NOMO-1 treated with DMSO at 0.1 percent for 48 hours (cell line): Measurements from ENCODE around the gene CAMKV.
A peak's percentile ranks its signal among the peaks of the same experiment; 100 is the strongest.
"Not testable (repeated sequence)": the region's sequence is repeated elsewhere in the genome, so short reads cannot be mapped to it uniquely, and the experiment has no call there.

Experiments
- DNase-seq: peaks from one replicate; lab custom pipeline; 2025; ENCODE audit not compliant: unreplicated experiment; lab: John Stamatoyannopoulos, UW

Gene CAMKV

DNA sequence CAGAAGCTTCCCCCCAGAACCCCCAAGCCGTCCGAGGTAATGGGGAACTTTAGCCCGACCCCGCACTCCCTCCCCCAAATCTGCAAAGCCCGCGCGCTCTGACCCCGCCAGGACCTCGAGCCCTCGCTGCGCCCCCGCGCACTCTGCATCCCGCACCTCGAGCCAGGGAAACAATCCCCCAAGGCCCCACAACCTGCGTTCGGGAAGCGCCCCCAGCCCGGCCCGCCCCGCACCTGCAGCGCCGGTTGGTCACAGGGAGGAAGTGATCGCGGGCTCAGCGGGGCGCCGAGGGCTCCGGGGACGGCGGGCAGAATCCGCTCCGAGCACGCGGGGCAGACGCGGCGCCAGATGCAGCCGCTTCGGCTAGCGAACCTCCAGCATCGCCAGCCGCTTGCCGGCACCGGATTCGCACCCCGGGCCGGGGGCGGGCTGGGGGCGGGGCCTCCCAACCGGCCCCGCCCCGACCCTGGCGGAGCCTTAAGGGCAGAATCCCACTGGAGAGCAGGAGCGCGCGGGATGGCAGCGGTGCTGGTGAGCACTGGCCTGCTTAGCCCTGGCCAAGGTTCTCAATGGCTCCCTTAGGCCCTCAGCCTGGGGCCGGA lies at the start of gene CAMKV:
Gene CAMKV, minus strand, starts transcription at position 382 of the 602 bp plus-strand sequence. CDS start 7,518 bp downstream, outside the sequence.
- peak; percentile 37 for DNase-seq

- peak; percentile 73 for DNase-seq
These were observed 48.3 kb upstream of the CAMKV start for GRCh38 chr3:49917806-49918590.

- no peak for DNase-seq
These were observed 47.0 kb upstream of the CAMKV start for GRCh38 chr3:49916686-49917085.

DNA sequence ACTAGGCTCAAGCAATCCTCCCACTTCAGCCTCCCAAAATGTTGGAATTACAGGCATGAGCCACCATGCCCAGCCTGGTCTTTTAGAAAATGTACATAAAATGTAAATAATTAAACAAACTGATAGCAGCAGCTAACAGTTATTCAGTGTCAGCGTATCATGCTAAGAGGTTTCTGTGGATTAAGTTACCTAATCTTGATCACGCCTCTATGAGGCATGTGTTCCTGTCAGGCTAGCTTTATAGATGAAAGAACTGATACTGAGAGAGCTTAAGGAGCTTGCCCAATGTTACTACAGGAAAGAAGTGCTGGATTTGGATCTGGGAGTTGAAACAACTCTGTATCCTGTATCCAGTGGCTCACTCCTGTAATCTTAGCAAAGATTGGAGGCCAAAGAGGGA lies 45.2 kb upstream of the CAMKV start:
- DNase-seq, result no peak

- no peak for DNase-seq
These were observed 43.2 kb upstream of the CAMKV start for GRCh38 chr3:49912881-49913281.

- no peak for DNase-seq
These were observed 41.9 kb upstream of the CAMKV start for GRCh38 chr3:49911611-49912010.

GRCh38 chr3:49911124-49911420 lies 41.4 kb upstream of the CAMKV start:
- no peak for DNase-seq

GRCh38 chr3:49910409-49911123 lies 40.9 kb upstream of the CAMKV start:
- DNase-seq, result no peak

DNA sequence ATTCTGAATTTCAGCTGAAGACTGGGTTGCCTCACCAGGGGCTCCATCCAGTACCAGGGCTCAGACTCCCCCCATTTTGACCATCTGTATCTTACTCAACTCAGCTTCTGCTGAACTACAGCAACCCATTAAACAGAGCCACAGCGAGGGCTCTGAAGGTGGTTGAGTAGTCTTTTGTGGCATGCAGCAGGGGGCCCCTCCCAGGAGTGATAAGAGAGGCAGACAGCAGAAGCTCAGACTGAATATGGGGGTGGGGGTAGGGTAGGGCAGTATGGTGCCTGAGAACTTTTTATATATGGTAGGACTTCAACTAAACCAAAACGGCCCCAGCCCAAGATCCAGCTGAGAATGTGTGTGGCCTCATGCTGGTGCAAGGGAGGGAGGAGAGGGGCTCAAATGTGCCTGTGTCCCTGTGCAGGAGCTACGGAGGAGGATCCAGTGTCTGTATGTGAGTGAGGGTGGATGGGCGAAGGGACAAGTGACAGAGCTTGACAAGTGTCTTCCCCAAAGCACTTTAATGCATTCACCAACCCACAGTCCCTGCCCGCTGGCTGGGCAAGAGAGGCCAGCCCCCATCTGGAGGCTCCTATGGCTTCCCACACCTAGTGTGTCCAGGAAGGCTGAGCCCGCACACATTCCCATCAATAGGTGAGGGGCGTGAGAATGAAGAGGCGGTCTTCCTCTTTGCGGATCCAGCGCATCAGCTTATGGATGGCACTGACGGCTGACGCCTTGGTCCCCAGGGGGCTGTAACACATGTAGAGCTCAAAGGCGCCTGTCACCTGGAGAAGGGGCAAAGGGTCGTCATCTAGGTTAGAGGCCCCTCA lies 38.9 kb upstream of the CAMKV start:
- DNase-seq, result no peak

DNA sequence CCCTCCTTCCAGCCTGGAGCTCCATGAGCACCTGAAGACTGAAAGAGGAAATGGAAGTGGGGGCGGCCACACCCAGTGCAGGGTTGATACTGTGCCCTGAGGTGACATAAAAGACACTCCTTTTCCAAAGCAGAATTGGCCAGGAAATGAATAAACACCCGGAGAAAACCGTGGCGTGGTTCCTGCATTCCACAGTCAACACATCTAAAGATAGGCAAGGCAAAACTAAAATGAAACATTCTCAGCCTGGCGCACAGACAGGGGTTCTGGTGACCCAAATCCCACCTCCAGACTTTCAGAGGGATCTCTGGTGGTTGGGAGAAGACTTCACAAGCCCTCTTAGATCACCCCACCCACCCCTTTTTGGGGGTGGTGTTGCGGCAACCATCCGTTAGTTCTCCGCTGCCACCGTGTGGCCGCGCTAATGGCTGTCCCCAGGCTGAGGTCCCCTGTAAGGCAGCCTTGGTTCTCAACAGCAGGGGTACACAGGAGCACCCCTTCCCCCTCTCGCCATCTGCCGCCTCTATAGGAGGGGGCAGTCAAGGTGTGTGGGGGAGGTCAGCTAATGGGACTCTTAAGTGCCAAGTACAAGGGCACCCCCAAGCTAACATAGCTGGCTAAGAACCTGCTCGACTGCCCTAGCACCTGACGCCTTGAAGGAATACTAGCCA lies 36.5 kb upstream of the CAMKV start:
- peak; percentile 18 for DNase-seq

- DNase-seq, result not testable (repeated sequence)
These were observed 34.7 kb upstream of the CAMKV start for GRCh38 chr3:49904448-49904847.

- DNase-seq, result peak; percentile 82
These were observed 34.0 kb upstream of the CAMKV start, which contains the start of gene MST1R for GRCh38 chr3:49903451-49904424. MST1R (minus strand) TSS chr3:49903873; CDS start chr3:49903609, 264 bp downstream.

DNA sequence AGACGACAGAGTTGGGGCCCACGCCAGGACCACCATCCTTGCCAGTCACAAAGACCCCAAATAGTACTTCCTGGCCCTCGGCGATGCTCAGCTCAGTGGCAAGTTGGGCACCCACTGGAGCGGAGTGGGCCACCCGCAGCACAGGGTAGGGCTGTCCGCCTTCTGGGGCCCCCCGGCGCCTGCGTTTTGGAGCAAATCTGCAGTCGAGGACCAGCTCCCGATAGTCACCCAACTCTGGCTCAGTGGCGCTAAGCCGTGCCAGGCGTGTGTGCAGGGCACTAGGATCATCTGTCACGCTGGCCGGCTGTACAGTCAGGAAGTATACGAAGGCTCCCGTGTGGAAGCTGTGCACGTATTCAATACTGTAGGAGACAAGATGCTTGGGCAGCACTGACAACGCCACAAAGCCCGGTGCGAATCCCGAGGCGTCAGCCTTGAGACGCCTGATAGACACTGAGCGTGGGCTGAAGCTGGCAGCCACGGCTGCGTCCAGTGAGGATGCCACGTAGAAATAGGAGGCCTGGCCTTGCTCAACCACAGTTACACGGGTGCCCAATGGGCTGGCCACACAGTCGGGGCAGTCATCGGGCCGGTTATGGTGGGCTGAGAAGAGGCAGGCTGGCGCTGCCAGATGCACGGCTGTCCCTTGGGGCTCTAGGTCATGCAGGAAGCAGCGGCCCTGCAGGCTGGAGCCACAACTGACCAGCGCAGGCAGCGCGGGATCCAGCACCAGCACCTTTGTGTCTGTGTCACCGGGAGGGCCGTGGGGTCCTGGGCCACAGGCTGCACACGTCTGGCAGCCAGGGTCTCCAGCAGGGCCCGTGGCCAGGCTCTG lies 33.0 kb upstream of the CAMKV start:
- no peak for DNase-seq

- DNase-seq, result no peak
These were observed 31.9 kb upstream of the CAMKV start for GRCh38 chr3:49901366-49902339.

- DNase-seq, result no peak
These were observed 30.9 kb upstream of the CAMKV start for GRCh38 chr3:49900491-49901153.

DNA sequence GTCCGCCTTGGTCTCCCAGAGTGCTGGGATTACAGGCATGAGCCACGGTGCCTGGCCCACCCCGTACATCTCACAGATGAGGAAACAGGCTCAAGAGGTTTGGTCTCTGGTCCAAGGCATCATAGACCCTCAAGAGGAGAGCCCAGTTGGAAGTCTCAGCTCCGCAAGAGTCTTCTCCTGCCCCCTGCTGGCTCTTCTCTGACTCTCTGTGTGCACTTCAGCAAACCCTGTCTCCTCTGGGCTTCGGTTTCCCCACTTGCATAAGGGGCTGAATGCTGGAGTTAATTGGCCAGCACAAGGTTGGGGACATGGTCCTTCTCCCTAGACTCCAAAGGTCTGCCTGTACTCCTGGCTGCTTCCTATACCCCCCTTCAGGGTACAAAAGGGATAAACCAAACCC lies 30.1 kb upstream of the CAMKV start:
- peak; percentile 30 for DNase-seq

GRCh38 chr3:49898991-49899390 lies 29.3 kb upstream of the CAMKV start:
- no peak for DNase-seq
